ENCODE measurements around the gene THOC6.

Gene THOC6

GRCh38 chr16:2985462-2985861, 38.4 kb upstream of the THOC6 start:
- no peak for TF ChIP-seq CTCF (conservative IDR thresholded peaks at IDR 0.05; ENCODE audit: low read depth, low read length)
- H3K4me3 ChIP-seq (IDR thresholded peaks at IDR 0.05; ENCODE audit: insufficient read depth, low read depth, low read length), result no peak overlapping the region
- no peaks in the 10 kb centered on the region for H3K79me2 ChIP-seq (ENCODE audit: insufficient read depth, low read depth)
- no peak overlapping the region for H3K4me2 ChIP-seq
- H4K20me1 ChIP-seq (ENCODE audit: insufficient read depth), result no peaks in the 10 kb centered on the region
- no peaks in the 10 kb centered on the region for H3K36me3 ChIP-seq (ENCODE audit: insufficient read depth)
- H3K9ac ChIP-seq, result no peak overlapping the region
- H3K27me3 ChIP-seq (ENCODE audit: insufficient read depth, low read depth), result peaks cover 68% of the 10 kb centered on the region
- H2AFZ ChIP-seq (ENCODE audit: low read depth), result no peak overlapping the region
- H3K27ac ChIP-seq, result no peak overlapping the region
- peaks cover 21% of the 10 kb centered on the region for H3K4me1 ChIP-seq (ENCODE audit: low read depth, poor library complexity, severe bottlenecking)

DNA sequence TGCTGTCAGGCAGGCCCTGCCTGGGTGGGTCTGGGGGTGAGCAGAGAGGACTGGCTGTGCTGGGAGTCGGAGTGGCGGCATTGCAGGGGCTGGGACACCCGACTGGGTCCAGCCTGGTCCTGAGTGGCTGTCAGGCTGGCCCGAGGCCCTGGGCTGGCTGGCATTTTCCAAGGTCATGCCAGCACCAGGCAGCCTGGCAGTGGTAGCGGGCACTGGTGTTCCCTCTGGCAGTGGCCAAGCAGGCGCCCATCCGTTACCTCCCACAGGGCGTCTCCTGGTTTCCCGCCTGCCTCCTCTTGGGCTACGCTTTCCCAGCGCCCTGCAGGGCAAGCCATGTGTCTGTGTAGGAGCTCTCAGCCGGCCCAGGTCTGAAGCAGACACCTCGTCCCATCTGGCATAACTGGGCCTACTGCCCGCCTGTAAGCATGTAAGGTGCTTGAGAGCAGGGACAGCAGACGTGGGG, 37.9 kb upstream of the THOC6 start:
- Histone ChIP-seq H3K27ac (no peak overlapping the region), H3K4me2 (no peak overlapping the region), H4K20me1 (ENCODE audit: insufficient read depth) (no peaks in the 10 kb centered on the region), H3K27me3 (ENCODE audit: insufficient read depth, low read depth) (peaks cover 73% of the 10 kb centered on the region), H2AFZ (ENCODE audit: low read depth) (no peak overlapping the region), H3K9ac (no peak overlapping the region), H3K4me1 (ENCODE audit: low read depth, poor library complexity, severe bottlenecking) (peaks cover 21% of the 10 kb centered on the region), H3K4me3 (IDR thresholded peaks at IDR 0.05; ENCODE audit: insufficient read depth, low read depth, low read length) (no peak overlapping the region), H3K36me3 (ENCODE audit: insufficient read depth) (no peaks in the 10 kb centered on the region), H3K79me2 (ENCODE audit: insufficient read depth, low read depth) (no peaks in the 10 kb centered on the region)
- TF ChIP-seq CTCF (conservative IDR thresholded peaks at IDR 0.05; ENCODE audit: low read depth, low read length), result no peak

DNA sequence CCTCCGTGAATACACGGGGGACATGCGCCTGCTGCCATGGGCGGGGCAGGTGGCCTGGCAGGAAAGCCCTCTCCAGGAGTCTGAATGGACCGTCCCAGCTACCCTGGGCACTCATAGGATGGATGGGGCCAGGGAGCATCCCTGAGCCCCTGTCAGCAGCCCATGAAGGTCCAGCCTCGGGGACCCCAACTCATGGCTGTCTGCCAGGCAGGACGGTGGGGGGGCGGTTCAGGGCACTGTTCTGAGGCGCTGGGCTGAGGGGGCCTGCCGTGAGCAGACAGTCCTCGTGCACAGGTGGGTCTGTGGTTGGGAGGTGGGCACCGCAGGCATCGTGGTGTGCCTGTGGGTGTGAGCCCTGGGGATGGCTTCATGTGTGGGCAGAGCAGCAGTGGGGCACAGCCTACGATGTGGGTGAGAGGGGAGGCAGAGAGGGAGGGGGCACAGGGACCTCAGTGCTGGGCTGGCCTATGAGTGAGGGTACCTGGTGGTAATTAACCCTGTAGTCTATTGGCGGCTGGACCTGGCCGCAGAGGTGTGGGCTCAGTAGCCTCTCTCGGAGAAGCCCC, 37.1 kb upstream of the THOC6 start:
- Histone ChIP-seq H2AFZ (ENCODE audit: low read depth) (no peak overlapping the region), H3K4me3 (IDR thresholded peaks at IDR 0.05; ENCODE audit: insufficient read depth, low read depth, low read length) (no peak overlapping the region), H3K79me2 (ENCODE audit: insufficient read depth, low read depth) (no peaks in the 10 kb centered on the region), H3K27me3 (ENCODE audit: insufficient read depth, low read depth) (peaks cover 81% of the 10 kb centered on the region), H3K4me2 (no peak overlapping the region), H3K36me3 (ENCODE audit: insufficient read depth) (no peaks in the 10 kb centered on the region), H4K20me1 (ENCODE audit: insufficient read depth) (no peaks in the 10 kb centered on the region), H3K4me1 (ENCODE audit: low read depth, poor library complexity, severe bottlenecking) (peaks cover 21% of the 10 kb centered on the region), H3K27ac (no peak overlapping the region), H3K9ac (no peak overlapping the region)
- TF ChIP-seq CTCF (conservative IDR thresholded peaks at IDR 0.05; ENCODE audit: low read depth, low read length), result no peak

GRCh38 chr16:2987286-2987685, 36.5 kb upstream of the THOC6 start:
- Histone ChIP-seq H3K9ac (no peak overlapping the region), H3K4me1 (ENCODE audit: low read depth, poor library complexity, severe bottlenecking) (peaks cover 21% of the 10 kb centered on the region), H3K4me2 (no peak overlapping the region), H3K79me2 (ENCODE audit: insufficient read depth, low read depth) (no peaks in the 10 kb centered on the region), H3K4me3 (IDR thresholded peaks at IDR 0.05; ENCODE audit: insufficient read depth, low read depth, low read length) (no peak overlapping the region), H3K27me3 (ENCODE audit: insufficient read depth, low read depth) (peaks cover 86% of the 10 kb centered on the region), H2AFZ (ENCODE audit: low read depth) (no peak overlapping the region), H4K20me1 (ENCODE audit: insufficient read depth) (no peaks in the 10 kb centered on the region), H3K27ac (no peak overlapping the region), H3K36me3 (ENCODE audit: insufficient read depth) (no peaks in the 10 kb centered on the region)
- TF ChIP-seq CTCF (conservative IDR thresholded peaks at IDR 0.05; ENCODE audit: low read depth, low read length), result no peak

Data from KMS-11 (cell line).